22Rv1 (cell line): Measurements from ENCODE around the gene HTT.

Experiments
- ZFX ChIP-seq: fragments of 450-650 bp; IDR thresholded peaks from 2 replicates; pipeline ENCODE4 v1.6.1; 2017; ENCODE audit warnings: antibody characterized with exemption, borderline replicate concordance
- TF ChIP-seq, protein P1 (sequence below): fragments of 450-650 bp; IDR thresholded peaks from 2 replicates; pipeline ENCODE4 v1.5.1; 2017; ENCODE audit warnings: mild to moderate bottlenecking

DNA sequence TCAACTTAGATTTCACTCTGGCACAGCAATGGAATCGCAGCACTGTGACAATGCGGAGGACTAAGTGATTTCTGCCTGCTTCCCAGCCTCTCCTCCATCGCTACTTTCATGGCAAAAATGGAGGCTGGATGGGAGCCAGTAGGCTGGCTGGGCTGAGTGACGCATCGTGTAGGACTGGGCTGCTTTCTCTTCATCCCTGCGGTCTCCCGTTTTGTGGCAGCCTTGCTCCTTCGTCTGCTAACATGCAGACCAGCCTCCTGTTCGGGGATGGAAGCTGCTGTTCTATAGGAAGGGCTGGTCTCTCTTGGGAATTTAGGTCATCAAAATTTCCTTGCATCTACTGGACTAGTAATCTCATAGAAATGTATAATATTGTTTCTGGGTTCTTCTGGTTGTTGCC, 202.5 kb downstream of the HTT start:
- TF ChIP-seq, protein P1, sequence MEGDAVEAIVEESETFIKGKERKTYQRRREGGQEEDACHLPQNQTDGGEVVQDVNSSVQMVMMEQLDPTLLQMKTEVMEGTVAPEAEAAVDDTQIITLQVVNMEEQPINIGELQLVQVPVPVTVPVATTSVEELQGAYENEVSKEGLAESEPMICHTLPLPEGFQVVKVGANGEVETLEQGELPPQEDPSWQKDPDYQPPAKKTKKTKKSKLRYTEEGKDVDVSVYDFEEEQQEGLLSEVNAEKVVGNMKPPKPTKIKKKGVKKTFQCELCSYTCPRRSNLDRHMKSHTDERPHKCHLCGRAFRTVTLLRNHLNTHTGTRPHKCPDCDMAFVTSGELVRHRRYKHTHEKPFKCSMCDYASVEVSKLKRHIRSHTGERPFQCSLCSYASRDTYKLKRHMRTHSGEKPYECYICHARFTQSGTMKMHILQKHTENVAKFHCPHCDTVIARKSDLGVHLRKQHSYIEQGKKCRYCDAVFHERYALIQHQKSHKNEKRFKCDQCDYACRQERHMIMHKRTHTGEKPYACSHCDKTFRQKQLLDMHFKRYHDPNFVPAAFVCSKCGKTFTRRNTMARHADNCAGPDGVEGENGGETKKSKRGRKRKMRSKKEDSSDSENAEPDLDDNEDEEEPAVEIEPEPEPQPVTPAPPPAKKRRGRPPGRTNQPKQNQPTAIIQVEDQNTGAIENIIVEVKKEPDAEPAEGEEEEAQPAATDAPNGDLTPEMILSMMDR: no peak
- TF ChIP-seq ZFX: no peak
